ENCODE measurements around the gene WDR37.
"Not testable (repeated sequence)": the region's sequence is repeated elsewhere in the genome, so short reads cannot be mapped to it uniquely, and the experiment has no call there.

The WDR37 gene

GRCh38 chr10:1160561-1161314 lies 104.6 kb downstream of the WDR37 start:
- Histone ChIP-seq H3K4me3 (IDR thresholded peaks at IDR 0.05; ENCODE audit: insufficient read depth, low read depth, low read length) (no peak overlapping the region), H3K79me2 (ENCODE audit: insufficient read depth, low read depth) (no peaks in the 10 kb centered on the region), H3K9ac (no peak overlapping the region), H3K4me2 (no peak overlapping the region), H2AFZ (ENCODE audit: low read depth) (no peak overlapping the region), H3K4me1 (ENCODE audit: low read depth, poor library complexity, severe bottlenecking) (peaks cover 9% of the 10 kb centered on the region), H3K27me3 (ENCODE audit: insufficient read depth, low read depth) (no peaks in the 10 kb centered on the region), H3K36me3 (ENCODE audit: insufficient read depth) (no peaks in the 10 kb centered on the region), H4K20me1 (ENCODE audit: insufficient read depth) (no peaks in the 10 kb centered on the region), H3K27ac (no peak overlapping the region)
- TF ChIP-seq CTCF (conservative IDR thresholded peaks at IDR 0.05; ENCODE audit: low read depth, low read length) = no peak

GRCh38 chr10:1161315-1161673 lies 105.1 kb downstream of the WDR37 start:
- not testable (repeated sequence) for H3K4me2 ChIP-seq; H3K36me3 ChIP-seq (ENCODE audit: insufficient read depth)

GRCh38 chr10:1162481-1163203 lies 106.5 kb downstream of the WDR37 start:
- Histone ChIP-seq H3K27ac (no peak overlapping the region), H3K4me1 (ENCODE audit: low read depth, poor library complexity, severe bottlenecking) (peaks cover 9% of the 10 kb centered on the region), H3K79me2 (ENCODE audit: insufficient read depth, low read depth) (no peaks in the 10 kb centered on the region), H3K27me3 (ENCODE audit: insufficient read depth, low read depth) (no peaks in the 10 kb centered on the region), H4K20me1 (ENCODE audit: insufficient read depth) (no peaks in the 10 kb centered on the region), H3K4me3 (IDR thresholded peaks at IDR 0.05; ENCODE audit: insufficient read depth, low read depth, low read length) (no peak overlapping the region), H3K9ac (no peak overlapping the region), H2AFZ (ENCODE audit: low read depth) (no peak overlapping the region), H3K4me2 (no peak overlapping the region), H3K36me3 (ENCODE audit: insufficient read depth) (no peaks in the 10 kb centered on the region)
- TF ChIP-seq CTCF (conservative IDR thresholded peaks at IDR 0.05; ENCODE audit: low read depth, low read length) = no peak

More at GRCh38 chr10:1161315-1161673, 105.1 kb downstream of the WDR37 start:
- not testable (repeated sequence) for H4K20me1 ChIP-seq (ENCODE audit: insufficient read depth); H2AFZ ChIP-seq (ENCODE audit: low read depth); H3K27me3 ChIP-seq (ENCODE audit: insufficient read depth, low read depth); H3K4me3 ChIP-seq (IDR thresholded peaks at IDR 0.05; ENCODE audit: insufficient read depth, low read depth, low read length); H3K27ac ChIP-seq; H3K9ac ChIP-seq; H3K4me1 ChIP-seq (ENCODE audit: low read depth, poor library complexity, severe bottlenecking); H3K79me2 ChIP-seq (ENCODE audit: insufficient read depth, low read depth)

GRCh38 chr10:1163204-1163660 lies 107.0 kb downstream of the WDR37 start:
- H3K4me3 ChIP-seq (IDR thresholded peaks at IDR 0.05; ENCODE audit: insufficient read depth, low read depth, low read length) = no peak overlapping the region
- no peaks in the 10 kb centered on the region for H3K27me3 ChIP-seq (ENCODE audit: insufficient read depth, low read depth)
- no peaks in the 10 kb centered on the region for H4K20me1 ChIP-seq (ENCODE audit: insufficient read depth)
- no peaks in the 10 kb centered on the region for H3K36me3 ChIP-seq (ENCODE audit: insufficient read depth)
- H3K4me2 ChIP-seq = no peak overlapping the region
- no peak overlapping the region for H2AFZ ChIP-seq (ENCODE audit: low read depth)
- no peak overlapping the region for H3K27ac ChIP-seq
- H3K79me2 ChIP-seq (ENCODE audit: insufficient read depth, low read depth) = no peaks in the 10 kb centered on the region
- no peak overlapping the region for H3K9ac ChIP-seq
- no peak for TF ChIP-seq CTCF (conservative IDR thresholded peaks at IDR 0.05; ENCODE audit: low read depth, low read length)
- peaks cover 9% of the 10 kb centered on the region for H3K4me1 ChIP-seq (ENCODE audit: low read depth, poor library complexity, severe bottlenecking)

- H2AFZ ChIP-seq (ENCODE audit: low read depth) = no peak overlapping the region
- peaks cover 9% of the 10 kb centered on the region for H3K4me1 ChIP-seq (ENCODE audit: low read depth, poor library complexity, severe bottlenecking)
- H3K4me2 ChIP-seq = no peak overlapping the region
- no peak for TF ChIP-seq CTCF (conservative IDR thresholded peaks at IDR 0.05; ENCODE audit: low read depth, low read length)
- no peaks in the 10 kb centered on the region for H3K79me2 ChIP-seq (ENCODE audit: insufficient read depth, low read depth)
- H3K27me3 ChIP-seq (ENCODE audit: insufficient read depth, low read depth) = no peaks in the 10 kb centered on the region
- no peaks in the 10 kb centered on the region for H3K36me3 ChIP-seq (ENCODE audit: insufficient read depth)
- no peak overlapping the region for H3K4me3 ChIP-seq (IDR thresholded peaks at IDR 0.05; ENCODE audit: insufficient read depth, low read depth, low read length)
- no peaks in the 10 kb centered on the region for H4K20me1 ChIP-seq (ENCODE audit: insufficient read depth)
- H3K27ac ChIP-seq = no peak overlapping the region
- H3K9ac ChIP-seq = no peak overlapping the region
Observed at GRCh38 chr10:1163831-1164230, 107.6 kb downstream of the WDR37 start.
